ENCODE results near the gene CDKN1A. TPM values are rescaled to one million over a fixed set of nuclear protein-coding genes. Genes with fewer than 3 reads are reported as not detected.

CDKN1A gene
- total and polyA plus RNA-seq, 9 of the 15 experiments (the other 6 are each of a cell fraction or from before 2014, with no cell fraction given): 0.25 to 8.1 (median 5.1) TPM

- BruUV-seq (replicated peaks): no TSS peak
- Histone ChIP-seq H3K9ac (ENCODE audit: insufficient read depth in 1 of 2, low read depth in 2 of 2, low read length in 2 of 2) (no peak overlapping the region), H3K9me1 (ENCODE audit: control insufficient read depth, insufficient read depth, low read length) (no peaks in the 10 kb centered on the region), H3K4me2 (ENCODE audit: insufficient read depth, low read length) (no peak overlapping the region), H3K27ac (ENCODE audit: extremely low read depth, low read depth, low read length) (no peak overlapping the region), H3K4me3 (no peak overlapping the region), H3K27me3 (ENCODE audit: control insufficient read depth in 2 of 2, insufficient read depth in 2 of 2, low read length in 2 of 2) (peaks cover 27 to 62% of the 10 kb centered on the region in 2 experiments), H3K36me3 (ENCODE audit: control insufficient read depth, insufficient read depth, low read length) (no peaks in the 10 kb centered on the region), H3K79me2 (ENCODE audit: control insufficient read depth, insufficient read depth, low read length) (no peaks in the 10 kb centered on the region), H3K9me3 (replicated peaks; ENCODE audit: control insufficient read depth, insufficient read depth, low read depth, low read length) (no peaks in the 10 kb centered on the region), H4K20me1 (replicated peaks; ENCODE audit: control insufficient read depth, insufficient read depth, low read length) (peaks cover 5% of the 10 kb centered on the region; the same call in 1 of the 2 replicates), H2AFZ (ENCODE audit: low read depth, low read length) (no peak overlapping the region), H3K4me1 (replicated peaks in 1 of 2; ENCODE audit: control insufficient read depth in 2 of 2, insufficient read depth in 2 of 2, low read length in 2 of 2) (peaks cover 0 to 3% of the 10 kb centered on the region in 2 experiments; a peak in 1 of 5 replicates)
- 6% methylated on average over 4 of the region's 4 CpGs for WGBS (ENCODE audit: insufficient coverage, low coverage, missing lambda C conversion rate)
- FAIRE-seq (peak; percentile 73), ATAC-seq (no peak), DNase-seq (ENCODE audit: extremely low read depth in 1 of 4, low spot score in 3 of 4) (no peak)
- in situ Hi-C loops (cut with MboI): no loop called here
- ChIA-PET POLR2A (interaction anchor here (1.2 kb wide), 1 partner anchor 107 kb away, joined by 4 read pairs; no protein-coding TSS in a partner anchor), CTCF (ENCODE audit: low intra/inter-chr PET ratio) (no interaction called here)
- intact Hi-C loops (cut with micrococcal nuclease): no loop called here
- no peak for TF ChIP-seq CHD7 (IDR thresholded peaks at IDR 0.05; ENCODE audit: low read depth, low read length)
- TF ChIP-seq MLLT1 (IDR thresholded peaks at IDR 0.05): no peak
- no peak for TF ChIP-seq UBTF (IDR thresholded peaks at IDR 0.05; ENCODE audit: borderline replicate concordance in 1 of 2, low read depth in 2 of 2, low read length in 2 of 2)
Observed at GRCh38 chr6:36712816-36713215, 34.3 kb downstream of the CDKN1A start.

Data from K562 (cell line).